ENCODE data around the gene GALNTL6. TPM values are rescaled to one million over a fixed set of nuclear protein-coding genes. Genes with fewer than 3 reads are reported as not detected.

Gene GALNTL6
- polyA plus RNA-seq, 12 donors, result 0.19 to 2.6 (median 0.70) TPM; not detected in 2

DNA sequence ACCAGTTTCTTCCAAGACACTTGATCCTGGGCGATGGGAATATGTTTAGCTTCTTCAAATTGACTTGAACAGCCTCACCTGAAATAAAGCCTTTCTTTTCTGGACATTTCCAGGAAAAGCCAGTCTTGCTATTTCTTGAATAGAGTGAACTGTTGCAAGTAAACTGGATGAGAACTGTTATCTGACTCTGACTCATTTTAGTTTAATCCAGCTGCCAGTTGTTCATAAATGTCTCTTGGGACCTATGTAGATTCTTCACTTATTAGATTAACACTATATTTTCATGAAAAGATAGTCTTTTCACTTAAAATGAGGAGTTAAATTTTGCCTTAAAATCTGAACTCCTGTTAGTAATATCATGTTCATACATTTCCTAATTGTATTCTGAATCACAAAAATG lies 740.0 kb downstream of the GALNTL6 start:
- DNase-seq, result no peak

DNA sequence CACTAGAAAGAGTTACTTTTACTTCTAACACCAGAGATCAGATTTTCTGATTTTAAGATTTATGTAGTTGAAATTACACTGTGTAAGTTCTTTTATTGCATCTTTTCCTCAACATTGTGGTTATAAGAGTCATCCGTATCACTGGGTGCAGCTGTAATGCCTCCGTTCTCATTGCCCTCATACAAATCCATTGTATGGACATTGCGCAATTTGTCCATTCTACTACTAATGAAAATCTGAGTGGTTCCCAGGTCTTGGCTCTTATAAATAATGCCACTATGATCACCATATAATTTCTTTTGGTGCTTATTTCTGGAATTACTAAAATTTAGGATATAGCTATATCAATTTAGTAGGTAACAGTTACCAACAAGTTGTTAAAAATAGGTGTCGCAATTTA lies 741.4 kb downstream of the GALNTL6 start:
- no peak for DNase-seq

DNA sequence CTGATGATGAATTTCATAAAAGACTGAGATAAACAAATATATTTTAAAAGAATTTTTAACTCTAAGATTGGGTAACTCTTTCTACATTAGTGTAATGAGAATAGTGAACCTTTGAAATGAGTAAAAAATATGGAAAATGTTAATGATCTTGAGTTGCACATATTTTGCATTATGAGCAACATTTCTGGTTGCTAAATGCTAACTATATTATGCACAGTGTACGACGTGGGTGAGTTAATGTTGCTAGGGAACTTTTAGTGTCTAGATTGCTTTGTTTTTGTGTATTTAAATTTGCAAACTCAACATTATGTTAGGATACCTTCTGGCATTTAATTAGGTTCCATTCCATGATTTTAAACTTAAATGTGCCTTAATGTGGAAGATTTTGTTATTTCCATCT lies 742.5 kb downstream of the GALNTL6 start:
- no peak for DNase-seq

DNA sequence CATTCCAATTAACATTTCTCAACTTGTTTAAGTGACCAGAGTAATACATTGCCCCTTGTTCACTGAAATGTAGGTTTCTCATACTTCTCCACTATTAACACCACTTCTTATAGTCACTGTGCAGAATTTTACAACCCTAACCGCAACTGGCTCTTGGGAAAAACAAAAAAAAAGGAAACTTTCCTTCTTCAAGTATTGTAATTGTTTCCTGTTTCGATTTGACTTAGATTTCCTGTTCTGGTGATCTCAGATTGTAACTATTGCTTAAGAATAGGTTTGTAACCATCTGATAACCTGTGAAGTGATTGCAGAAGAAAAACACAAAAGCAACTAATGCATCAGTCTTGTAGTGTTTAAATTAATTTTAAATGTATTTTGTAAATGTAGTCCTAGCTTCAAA lies 760.7 kb downstream of the GALNTL6 start:
- DNase-seq, result peak; percentile 0

DNA sequence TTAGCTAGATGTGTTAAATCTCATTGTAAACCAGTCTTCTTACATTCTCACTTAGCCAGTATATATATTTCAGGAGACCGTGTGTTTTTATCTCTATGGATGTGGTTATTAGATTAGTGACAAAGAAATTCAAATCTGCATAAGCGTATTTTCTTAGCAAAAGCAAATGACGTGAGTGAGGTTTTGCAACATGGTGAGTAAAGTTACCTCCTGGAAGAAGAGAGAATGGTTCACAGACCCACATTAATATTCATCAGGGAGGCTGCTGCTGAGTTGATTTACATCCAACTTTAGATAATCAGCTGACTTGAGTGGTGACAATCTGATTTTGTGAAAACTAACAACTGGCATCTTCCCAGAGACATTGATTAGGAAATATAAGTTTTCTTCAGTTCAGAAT lies 765.5 kb downstream of the GALNTL6 start:
- no peak for DNase-seq

DNA sequence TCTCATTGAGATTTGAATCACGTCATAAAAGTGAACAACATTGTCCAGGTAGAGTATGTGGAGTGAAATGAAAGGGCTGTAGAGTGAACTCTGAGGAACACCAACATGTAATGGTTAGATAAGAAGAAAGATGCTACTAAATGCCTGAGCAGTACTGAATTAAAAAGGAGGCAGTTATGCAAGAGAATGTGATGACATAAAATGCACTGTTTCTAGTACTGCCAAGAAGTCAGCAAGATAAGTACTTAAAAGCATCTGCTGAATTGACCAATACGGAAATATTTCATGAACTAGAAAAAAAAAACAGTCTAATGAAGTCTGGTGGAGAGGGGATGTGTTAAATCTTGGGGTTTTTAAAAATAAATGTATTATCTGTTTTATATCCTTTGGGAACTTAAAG lies 771.6 kb downstream of the GALNTL6 start:
- DNase-seq, result no peak

DNA sequence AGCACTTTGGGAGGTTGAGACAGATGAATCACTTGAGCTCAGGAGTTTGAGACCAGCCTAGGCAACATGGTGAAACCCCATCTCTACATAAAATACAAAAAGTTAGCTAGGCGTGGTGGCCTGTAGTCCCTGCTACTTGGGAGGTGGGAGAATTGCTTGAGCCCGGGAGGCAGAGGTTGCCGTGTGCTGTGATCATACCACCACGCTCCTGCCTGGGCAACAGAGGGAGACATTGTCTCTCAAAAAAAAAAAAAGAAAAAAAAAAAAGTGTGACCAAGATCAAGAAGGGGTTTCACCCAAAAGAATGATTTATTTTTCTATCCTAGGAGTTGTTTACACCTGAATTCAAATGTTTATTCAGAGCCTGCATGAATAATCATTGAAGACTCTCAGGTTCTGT lies 783.0 kb downstream of the GALNTL6 start:
- DNase-seq, result no peak

DNA sequence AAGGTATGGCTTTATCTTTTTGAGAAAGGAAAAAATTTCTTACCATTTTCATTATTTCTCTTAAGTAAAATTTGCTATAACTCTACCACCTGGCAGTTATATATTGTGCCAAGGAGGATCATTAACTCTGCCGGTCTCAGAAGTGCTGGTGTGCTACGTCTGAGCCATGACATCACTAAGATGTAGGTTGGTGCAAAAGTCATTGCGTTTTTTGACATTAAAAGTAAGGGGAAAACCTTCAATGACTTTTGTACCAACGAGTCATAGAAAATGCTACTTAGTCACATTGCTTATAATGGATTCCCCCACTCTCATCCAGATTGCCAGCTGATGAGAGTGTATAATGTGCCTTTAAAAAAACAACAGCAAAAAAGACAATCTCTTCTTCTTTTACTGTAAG lies 786.4 kb downstream of the GALNTL6 start:
- DNase-seq, result no peak

DNA sequence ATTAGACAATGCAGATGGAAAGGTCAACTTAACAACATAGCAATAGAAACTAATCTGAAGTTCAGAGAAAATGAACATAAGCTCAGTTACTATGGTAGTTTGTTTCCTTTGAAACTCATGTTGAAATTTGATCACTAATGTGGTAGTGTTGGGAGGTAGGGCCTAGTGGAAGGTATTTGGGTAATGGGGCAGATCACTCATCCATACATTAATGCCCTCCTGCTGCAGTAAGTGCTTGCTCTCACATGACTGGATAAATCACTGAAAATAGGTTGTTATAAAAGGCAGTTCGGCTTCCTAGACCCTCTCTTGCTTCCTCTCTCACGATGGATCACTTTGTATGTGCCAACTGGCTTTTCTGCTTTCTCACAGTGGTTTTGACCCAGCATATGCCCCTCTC lies 788.0 kb downstream of the GALNTL6 start:
- DNase-seq, result no peak

DNA sequence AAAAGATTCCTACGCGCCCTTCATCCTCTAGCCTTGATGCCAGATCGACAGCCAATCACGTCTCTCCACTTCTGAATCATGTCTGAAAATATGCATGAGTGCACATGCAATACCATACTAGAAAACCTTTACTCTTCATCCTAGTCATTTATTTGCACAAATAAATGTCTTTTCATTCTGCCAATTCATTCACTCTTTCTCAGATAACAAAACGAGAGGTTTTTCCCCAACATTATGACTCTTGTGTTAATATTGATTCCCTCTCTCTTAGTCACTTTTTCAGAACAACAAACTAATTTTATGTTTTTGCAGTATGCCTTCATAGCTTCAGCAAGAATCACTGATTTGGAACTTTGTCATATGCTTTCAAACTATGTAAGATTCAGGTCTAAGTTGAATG lies 806.0 kb downstream of the GALNTL6 start:
- no peak for DNase-seq

DNA sequence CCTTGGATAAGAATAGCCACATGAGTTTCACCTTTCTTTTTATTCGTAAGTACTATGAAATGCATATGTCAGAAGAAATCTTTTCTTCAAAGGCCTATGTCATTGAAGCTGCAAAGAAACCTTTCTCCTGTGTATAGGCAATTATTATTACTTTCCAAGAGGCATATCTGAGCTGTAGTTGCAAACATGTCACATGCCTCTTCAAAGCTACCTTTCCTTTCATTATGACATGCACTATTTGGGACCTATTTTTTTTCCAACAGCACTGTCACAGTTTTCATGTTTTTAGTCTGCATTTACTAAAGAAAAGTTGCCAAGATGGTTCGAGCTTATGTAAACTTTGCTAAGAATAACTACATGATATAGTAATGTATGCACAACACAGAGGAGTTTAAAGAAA lies 806.6 kb downstream of the GALNTL6 start:
- DNase-seq, result no peak

DNA sequence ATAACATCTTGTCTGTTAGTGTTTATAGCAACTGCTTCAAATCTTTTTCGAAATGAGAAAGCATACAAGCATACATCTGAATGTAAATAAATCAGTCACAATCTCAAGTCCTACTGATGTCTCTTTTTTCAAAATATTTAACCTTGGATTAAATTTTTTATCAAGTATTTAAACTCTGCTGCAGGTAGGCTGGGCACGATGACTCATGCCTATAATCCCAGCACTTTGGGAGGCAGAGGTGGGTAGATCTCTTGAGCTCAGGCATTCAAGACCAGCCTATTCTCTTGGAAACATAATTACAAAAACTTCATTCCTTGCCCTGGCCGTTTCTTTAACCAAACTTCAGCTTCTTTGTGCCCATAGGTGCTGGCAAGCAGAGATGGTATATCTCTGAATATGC lies 815.1 kb downstream of the GALNTL6 start:
- DNase-seq, result no peak

DNA sequence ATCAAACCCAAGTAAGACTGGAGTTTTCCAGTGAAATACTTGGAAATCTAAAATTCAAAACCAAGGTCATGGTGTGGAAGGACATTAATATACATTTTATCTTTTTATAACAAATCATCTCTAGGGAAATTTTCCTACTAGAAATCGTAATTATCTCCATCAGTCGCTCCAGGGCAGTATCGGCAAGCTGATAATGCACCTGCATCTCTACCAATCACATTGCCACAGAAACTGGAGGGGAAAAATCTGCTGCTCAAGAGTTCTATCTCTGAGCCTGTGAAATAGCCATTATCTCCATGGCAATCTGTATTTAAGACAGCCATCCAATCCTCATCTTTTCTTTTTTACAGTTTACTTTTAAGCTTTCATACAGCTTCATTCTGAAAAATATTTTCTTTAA lies 817.1 kb downstream of the GALNTL6 start:
- no peak for DNase-seq

DNA sequence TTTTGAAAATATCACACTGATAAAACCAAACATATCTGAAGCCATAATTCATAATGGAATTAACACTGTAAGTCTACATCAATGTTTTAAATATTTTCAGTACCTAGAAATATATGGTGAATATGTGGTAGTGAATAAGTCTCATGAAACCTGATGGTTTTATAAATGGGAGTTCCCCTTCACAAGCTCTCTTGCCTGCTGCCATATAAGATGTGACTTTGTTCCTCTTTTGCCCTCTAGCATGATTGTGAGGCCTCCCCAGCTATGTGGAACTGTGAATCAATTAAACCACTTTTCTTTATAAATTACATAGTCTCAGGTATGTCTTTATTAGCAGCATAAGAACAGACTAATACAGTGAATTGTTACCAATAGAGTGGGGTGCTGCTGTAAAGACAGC lies 818.6 kb downstream of the GALNTL6 start:
- DNase-seq, result no peak

DNA sequence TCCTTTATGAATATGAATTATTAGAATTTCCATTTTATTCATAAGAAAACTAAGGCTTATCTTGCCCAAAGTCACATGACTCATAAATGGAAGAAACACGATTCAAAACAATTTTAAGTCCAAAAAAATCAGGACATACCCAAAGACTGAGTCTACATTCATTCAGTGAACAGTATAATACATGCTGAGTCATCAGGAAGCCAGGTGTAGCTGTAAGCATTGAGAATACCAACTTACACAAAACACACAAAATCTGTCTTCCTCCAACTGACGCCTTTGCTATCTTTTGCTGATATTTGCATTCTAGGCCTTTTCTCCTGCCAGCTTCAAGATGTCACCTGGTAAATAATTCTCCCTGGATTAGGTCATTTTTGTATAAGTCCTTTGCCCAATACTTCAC lies 835.3 kb downstream of the GALNTL6 start:
- DNase-seq, result no peak

DNA sequence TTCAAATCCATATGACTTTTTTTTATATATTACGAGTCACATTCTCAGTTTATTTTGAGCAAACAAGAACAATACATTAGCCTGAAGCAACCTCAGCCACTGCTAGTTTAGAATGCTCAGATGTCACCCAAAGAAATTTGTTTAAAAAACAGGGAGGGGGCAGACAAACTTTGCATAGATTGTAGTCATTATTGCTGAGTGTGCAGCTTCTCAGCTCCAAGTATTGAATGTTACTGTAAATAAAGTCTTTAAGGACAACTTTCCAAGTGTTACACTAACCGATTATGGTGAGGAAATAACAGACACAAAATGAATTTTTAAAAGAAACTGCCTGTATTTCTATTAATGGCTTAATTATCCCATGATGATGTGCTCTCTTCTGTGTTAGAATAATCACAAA lies 835.9 kb downstream of the GALNTL6 start:
- no peak for DNase-seq

DNA sequence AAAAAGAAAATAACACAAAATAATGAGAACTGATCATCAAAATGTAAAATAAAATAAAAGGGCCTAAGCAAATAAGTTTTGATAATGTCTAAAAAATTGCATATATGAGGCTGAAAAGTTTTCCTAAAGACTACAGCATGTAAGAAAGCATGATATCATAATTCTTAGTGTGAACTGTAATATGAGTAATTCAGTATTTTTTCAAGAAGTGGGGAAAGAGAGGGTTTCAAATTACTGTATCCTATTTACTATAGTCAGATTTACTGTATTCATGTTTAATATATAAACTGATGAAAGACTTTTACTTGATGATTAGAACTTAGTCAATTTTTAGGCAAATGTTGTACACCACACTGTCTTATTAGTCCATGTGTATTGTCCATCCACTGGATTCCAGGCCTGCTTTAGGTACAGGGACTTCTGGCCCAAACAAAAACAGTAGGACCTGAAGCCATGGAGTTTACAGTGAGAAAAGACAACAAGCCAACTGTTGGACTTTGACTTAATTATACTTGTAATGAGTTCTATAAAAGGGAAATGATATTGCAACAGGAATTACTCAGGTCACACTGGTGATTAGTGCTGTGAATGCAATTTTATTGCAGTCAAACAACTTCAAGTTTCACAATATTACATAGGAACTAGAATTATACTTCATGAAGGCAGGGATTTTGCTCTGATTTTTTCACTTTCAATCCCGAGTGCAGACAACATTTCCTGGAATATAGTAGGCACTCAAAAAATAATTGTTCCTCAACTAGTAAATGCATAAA lies 837.7 kb downstream of the GALNTL6 start:
- no peak for DNase-seq

DNA sequence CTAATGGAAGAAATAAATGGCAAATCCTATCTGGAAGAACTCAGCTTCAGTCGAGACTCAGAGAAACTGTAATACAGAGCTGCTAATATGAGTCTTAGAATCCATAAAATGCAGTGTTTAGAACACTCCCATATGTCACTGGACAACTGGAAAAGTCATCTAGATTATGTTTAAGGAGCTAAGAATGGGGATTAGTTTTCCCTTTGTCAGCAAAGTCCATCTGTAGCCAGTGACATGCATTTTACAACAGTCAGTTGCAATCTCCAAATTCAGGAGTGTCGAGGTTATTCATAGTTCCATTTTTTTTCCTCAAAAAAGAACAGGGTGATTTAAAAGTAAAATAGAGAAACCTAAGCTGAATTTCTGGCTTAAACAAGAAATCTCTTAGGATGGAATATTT lies 838.8 kb downstream of the GALNTL6 start:
- DNase-seq, result no peak

DNA sequence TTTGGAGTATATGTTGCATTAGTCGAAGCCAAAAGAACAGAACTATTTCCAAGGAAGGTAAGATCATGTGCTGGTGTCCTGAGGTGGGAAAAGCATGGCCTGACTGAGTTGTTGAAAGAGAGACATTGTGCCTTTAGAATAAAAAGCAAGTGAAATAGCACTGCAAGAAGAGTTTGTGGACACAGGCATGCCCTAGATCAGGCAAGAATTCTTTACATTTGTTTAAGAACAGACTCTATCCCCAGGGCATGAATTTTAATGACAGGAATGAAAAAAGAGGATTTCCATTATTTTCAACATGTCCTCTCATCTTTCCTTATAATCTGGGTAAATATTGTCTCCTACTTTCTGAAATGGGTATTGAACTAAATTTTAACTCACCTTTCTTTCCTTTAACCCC lies 839.2 kb downstream of the GALNTL6 start:
- no peak for DNase-seq

DNA sequence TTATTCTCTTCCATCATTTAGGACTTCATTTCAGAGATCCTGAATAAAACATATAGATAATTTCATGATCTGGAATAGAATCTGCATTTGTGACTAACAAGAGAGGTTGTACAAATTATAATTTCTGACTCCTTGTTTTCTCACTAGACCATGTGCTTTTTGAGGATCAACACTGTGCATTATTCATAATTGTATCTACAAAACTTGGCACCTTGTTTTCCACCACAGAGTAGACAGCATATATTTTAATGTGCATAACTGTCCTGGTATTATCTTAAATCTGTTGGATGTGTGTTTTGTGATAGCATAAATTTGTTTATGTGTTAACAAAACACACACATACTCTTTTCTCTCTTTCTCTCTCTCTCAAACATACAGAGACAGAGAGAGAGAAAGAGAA lies 840.5 kb downstream of the GALNTL6 start:
- DNase-seq, result no peak

DNA sequence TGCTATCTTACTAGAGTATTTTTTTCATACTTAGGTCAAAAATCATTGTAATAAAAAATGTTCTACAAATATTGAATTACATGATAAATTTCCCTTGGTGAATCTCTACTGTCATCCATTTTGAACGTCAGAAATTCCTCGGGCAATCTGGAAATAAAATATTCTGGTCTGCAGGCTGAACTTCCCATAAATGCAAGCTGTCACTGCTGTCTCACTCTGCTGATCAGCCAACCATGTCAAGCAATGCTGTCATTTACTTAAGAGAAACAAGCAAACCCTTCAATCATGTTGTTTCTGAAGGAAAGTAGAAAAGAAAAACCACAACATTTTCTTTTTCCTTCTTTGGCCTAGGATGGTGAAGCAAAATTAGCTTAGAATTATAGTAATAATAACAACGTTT lies 841.3 kb downstream of the GALNTL6 start:
- DNase-seq, result no peak

DNA sequence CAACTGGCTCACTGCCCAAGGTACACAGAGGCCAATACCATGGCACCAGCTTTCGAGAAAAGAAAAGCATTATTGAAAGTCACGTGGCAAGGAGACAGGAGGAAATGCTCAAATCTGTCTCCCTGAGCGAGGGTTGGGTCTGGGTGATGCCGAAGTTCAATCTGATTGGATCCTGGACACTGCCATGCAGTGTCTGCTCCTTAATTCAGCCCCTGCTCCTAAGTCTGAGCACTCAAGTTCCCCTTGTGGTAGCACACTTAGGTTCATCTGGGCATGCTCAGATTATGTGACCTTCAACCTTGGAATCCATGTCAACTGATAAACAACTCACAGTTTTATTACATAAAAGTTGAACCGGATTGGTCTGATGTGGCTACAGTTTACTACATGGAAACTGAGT lies 842.9 kb downstream of the GALNTL6 start:
- DNase-seq, result no peak

DNA sequence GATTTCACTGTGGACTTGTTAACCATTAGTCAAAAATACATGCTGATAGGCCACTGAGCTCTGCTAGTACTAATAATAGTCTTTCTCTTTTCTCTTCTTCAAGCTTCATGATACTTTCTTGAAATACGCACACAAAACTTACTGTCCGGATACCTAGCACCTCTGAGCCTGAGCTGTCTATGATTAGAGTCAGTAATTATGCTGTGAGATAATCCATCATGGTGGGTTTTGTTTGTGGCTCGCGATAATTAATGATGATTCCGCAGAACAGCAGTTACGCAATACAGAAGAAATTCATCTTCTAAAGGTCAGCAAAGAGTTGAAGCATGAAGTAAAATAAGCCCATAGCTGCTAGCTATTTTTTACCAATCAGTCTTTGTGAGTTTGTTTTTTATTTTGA lies 843.9 kb downstream of the GALNTL6 start:
- no peak for DNase-seq

DNA sequence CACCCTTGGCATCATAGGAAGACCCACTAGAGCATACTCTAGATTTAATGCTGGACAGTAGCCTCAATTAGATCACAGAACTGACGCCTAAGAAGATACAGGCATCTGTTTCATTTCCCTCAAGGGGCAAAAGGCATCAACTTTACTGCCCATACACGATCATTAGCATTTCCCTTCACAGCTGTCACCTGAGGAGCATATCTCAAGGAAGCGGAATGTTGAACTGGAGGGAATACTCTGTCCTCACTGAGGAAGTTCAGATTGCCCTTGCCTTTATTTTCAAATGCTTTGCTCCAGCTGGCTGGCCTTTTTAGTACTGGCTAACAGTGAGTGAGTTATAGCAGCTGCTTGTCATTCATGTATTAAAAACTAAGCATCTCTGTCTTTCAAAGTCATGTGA lies 847.0 kb downstream of the GALNTL6 start:
- no peak for DNase-seq

DNA sequence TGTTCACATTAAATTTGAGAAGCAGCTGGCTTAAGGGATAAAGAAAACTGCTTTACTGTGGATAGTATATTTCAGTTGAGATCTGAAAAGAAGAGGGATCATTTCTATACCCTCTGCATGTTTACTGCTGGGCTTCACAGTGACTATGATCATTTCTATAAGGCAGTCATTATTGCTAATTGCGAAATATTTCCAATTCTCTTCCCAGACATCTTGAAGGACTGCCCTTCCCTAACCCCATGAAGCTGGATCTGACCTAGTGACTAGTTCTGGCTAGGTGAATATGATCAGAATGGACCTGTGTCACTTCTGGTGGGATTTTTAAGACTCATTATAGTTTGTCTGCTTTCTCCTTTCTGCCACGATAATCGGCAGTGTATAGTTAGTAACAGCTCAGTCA lies 848.9 kb downstream of the GALNTL6 start:
- DNase-seq, result no peak
